ENCODE data around the gene EFCAB8.

Gene EFCAB8

DNA sequence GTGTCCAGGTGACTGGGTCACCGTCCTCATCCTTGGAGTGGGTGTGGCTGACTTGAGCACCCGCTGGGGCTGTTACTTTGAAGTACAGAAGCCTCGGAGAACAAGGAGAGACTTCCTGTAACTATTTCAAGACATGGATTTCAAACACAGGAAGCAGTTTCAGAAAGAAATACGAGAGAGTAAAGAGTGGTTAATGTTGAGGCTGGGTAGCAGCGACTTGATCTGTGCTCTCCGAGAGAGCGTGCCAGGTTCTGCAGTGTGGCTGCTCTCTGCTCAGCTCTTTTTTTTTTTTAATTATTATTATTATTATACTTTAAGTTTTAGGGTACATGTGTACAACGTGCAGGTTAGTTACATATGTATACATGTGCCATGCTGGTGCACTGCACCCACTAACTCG lies 17.5 kb upstream of the EFCAB8 start:
- TF ChIP-seq, protein P1, sequence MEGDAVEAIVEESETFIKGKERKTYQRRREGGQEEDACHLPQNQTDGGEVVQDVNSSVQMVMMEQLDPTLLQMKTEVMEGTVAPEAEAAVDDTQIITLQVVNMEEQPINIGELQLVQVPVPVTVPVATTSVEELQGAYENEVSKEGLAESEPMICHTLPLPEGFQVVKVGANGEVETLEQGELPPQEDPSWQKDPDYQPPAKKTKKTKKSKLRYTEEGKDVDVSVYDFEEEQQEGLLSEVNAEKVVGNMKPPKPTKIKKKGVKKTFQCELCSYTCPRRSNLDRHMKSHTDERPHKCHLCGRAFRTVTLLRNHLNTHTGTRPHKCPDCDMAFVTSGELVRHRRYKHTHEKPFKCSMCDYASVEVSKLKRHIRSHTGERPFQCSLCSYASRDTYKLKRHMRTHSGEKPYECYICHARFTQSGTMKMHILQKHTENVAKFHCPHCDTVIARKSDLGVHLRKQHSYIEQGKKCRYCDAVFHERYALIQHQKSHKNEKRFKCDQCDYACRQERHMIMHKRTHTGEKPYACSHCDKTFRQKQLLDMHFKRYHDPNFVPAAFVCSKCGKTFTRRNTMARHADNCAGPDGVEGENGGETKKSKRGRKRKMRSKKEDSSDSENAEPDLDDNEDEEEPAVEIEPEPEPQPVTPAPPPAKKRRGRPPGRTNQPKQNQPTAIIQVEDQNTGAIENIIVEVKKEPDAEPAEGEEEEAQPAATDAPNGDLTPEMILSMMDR (IDR thresholded peaks at IDR 0.05; ENCODE audit: borderline replicate concordance, insufficient read depth, low read depth, low read length), result no peak
- H3K4me3 ChIP-seq (ENCODE audit: low read depth, low read length), result no peak overlapping the region

DNA sequence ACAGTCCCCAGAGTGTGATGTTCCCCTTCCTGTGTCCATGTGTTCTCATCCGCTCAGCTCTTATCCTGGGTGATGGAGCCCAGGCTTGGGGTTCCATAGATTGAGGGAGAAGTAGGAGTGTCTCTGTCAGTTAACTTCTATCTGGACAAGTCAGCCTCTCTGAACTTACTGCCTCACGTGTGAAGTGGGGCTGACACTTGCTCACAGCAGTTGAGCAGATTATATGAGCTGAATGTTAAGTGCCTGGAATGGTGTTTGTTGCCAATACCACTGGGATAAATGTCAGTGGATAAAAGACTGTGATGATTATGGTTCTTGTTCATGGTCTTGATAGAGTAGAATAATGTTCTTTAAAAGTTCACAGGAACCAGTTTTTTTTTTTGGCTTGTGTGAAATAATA lies 17.1 kb upstream of the EFCAB8 start:
- TF ChIP-seq, protein P1 (IDR thresholded peaks at IDR 0.05; ENCODE audit: borderline replicate concordance, insufficient read depth, low read depth, low read length), result no peak
- H3K4me3 ChIP-seq (ENCODE audit: low read depth, low read length), result no peak overlapping the region

DNA sequence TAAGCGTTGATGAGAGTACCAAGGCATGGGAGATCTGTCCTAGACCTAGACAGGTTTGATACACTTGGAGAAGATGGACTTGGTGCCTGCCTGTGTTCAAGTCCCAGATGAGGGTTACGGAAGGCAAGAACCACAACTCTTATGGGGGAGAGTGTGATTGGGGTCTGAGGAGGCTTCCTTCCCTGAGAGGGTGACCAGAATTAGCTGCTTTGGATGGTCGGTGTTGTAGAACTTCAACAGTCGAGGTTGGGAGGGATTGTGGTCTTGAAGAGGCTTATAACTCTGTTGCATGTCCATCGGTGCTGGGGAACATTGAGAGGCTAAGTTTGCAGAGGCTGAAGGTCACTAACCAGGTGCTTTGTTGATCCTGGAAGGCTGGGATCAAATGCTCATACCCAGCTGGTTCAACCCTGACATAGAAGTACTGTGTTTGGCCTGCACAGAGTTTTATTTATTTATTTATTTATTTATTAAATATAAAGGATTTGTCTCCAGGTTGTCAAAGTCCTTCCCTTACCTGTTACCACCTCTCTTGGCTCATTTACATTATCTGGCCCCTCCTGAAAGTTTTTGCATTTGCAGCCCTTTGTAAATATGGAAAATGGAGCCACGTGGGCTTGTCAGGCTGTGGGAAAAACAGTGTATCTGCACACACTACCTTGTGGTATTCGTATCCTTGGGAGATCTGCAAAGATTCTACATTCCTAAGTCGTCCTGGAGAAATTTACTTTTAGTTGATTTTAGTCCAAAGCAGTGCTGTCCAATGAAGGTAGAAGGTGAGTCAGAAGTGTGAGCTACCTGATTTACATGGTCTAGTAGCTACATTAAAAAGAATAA lies 15.8 kb upstream of the EFCAB8 start:
- TF ChIP-seq, protein P1 (IDR thresholded peaks at IDR 0.05; ENCODE audit: borderline replicate concordance, insufficient read depth, low read depth, low read length), result no peak
- no peak overlapping the region for H3K4me3 ChIP-seq (ENCODE audit: low read depth, low read length)

DNA sequence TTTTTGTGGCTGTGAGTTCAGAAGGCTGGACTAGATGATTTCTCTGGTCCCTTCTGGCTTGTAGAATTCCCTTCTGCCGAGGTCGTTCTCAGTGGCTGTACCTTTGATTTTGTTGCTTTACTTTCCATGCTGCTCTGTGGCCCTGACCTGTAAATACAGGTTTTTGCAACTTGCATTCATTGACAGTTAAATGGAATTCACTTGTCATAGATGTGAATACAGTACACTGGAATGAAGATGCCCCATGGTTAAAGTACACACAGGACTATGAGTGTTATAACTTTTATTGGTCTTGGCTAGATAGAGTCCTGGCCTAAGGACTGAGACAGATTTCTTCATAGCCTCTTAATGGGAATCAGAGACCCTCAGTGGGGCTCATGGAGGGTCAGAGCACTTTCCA lies 12.9 kb upstream of the EFCAB8 start:
- TF ChIP-seq, protein P1 (IDR thresholded peaks at IDR 0.05; ENCODE audit: borderline replicate concordance, insufficient read depth, low read depth, low read length), result no peak
- no peak overlapping the region for H3K4me3 ChIP-seq (ENCODE audit: low read depth, low read length)

DNA sequence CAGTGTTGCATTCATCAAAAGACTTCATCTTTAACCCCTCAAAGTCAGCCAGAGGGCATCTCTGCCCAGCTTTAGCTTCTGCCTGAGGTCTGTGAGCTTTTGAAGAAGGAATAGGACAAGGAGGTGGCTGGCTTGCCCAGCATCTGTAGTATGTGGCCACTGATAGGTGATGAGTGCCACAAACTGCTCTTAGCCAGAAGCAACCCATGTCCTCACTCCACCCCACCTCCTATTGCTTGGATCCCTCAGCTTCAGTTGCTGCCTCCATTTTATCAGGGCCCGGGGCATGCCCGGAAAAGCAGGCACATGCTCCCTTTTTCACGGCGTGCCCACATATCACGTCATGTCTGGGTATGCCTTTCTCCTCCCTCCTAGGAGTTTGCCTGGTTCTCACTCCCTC lies 11.9 kb upstream of the EFCAB8 start:
- H3K4me3 ChIP-seq (ENCODE audit: low read depth, low read length), result no peak overlapping the region
- TF ChIP-seq, protein P1 (IDR thresholded peaks at IDR 0.05; ENCODE audit: borderline replicate concordance, insufficient read depth, low read depth, low read length), result no peak

DNA sequence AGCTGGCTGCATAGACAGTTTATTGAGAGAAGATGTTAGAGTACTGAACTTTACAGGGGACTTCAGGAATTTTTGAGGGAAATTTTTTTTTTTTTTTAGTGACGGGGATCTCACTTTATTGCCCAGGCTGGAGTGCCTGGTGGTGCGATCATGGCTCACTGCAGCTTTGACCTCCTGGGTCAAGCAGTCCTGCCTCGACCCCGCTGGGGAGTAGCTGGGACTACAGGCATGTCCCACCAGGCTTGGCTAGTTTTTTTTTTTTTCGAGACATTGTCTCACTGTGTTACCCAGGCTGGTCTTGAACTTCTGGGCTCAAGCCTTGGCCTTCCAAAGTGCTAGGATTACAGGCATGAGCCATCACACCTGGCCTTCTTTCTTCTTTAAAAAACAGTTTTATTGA lies 10.8 kb upstream of the EFCAB8 start:
- no peak overlapping the region for H3K4me3 ChIP-seq (ENCODE audit: low read depth, low read length)
- TF ChIP-seq, protein P1 (IDR thresholded peaks at IDR 0.05; ENCODE audit: borderline replicate concordance, insufficient read depth, low read depth, low read length), result no peak

DNA sequence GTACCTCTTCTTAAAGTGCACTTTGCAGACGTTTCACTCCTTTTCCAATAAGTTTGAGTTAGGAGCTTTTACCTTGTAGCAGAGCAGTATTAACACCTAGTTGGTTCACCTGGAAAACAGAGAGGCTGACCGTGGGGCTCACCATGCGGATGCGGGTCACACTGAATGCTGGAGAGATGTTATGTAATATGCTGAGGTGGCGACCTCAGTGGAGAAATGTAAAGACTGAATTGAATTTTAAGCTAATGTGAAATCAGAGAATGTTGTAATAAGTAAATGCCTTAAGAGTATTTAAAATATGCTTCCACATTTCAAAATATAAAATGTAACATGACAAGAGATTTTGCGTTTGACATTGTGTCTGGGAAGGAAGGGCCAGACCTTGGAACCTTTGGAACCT lies 9.9 kb upstream of the EFCAB8 start:
- TF ChIP-seq, protein P1 (IDR thresholded peaks at IDR 0.05; ENCODE audit: borderline replicate concordance, insufficient read depth, low read depth, low read length), result no peak
- H3K4me3 ChIP-seq (ENCODE audit: low read depth, low read length), result no peak overlapping the region
